GM18526 (cell line): ENCODE results near the gene CDRT4.

Source experiments
- POLR2A ChIP-seq: IDR thresholded peaks from 3 replicates; pipeline ENCODE4 v1.6.1; 2011; ENCODE audit not compliant: insufficient read length; ENCODE audit errors: extremely low read depth

The CDRT4 gene

GRCh38 chr17:15431196-15431595 is 36.2 kb downstream of the CDRT4 start:
- no peak for TF ChIP-seq POLR2A

GRCh38 chr17:15424521-15424920 is 42.9 kb downstream of the CDRT4 start:
- TF ChIP-seq POLR2A: no peak

GRCh38 chr17:15422392-15422965 is 44.9 kb downstream of the CDRT4 start:
- TF ChIP-seq POLR2A: no peak

GRCh38 chr17:15418781-15419180 is 48.6 kb downstream of the CDRT4 start:
- no peak for TF ChIP-seq POLR2A

- TF ChIP-seq POLR2A: no peak
Observed at GRCh38 chr17:15414532-15415306, 52.7 kb downstream of the CDRT4 start.

GRCh38 chr17:15413101-15413771 is 54.2 kb downstream of the CDRT4 start:
- no peak for TF ChIP-seq POLR2A

- no peak for TF ChIP-seq POLR2A
Observed at GRCh38 chr17:15412606-15413005, 54.8 kb downstream of the CDRT4 start.

- no peak for TF ChIP-seq POLR2A
Observed at GRCh38 chr17:15411384-15412198, 55.8 kb downstream of the CDRT4 start.

- TF ChIP-seq POLR2A: no peak
Observed at GRCh38 chr17:15409721-15410250, 57.6 kb downstream of the CDRT4 start.

- TF ChIP-seq POLR2A: no peak
Observed at GRCh38 chr17:15408803-15409202, 58.6 kb downstream of the CDRT4 start.

- no peak for TF ChIP-seq POLR2A
Observed at GRCh38 chr17:15406081-15406480, 61.3 kb downstream of the CDRT4 start.

- no peak for TF ChIP-seq POLR2A
Observed at GRCh38 chr17:15405058-15405415, 62.4 kb downstream of the CDRT4 start.

GRCh38 chr17:15404106-15405057 is 63.0 kb downstream of the CDRT4 start:
- TF ChIP-seq POLR2A: no peak

- no peak for TF ChIP-seq POLR2A
Observed at GRCh38 chr17:15403276-15403939, 64.0 kb downstream of the CDRT4 start.
